Upper lobe of left lung (tissue), 4 donors: Measurements from ENCODE around the gene GRID1.

ENCODE experiments used
- CTCF ChIP-seq, 6 experiments: fragments of 450-650 bp in 4 of 6; fragments of 200-600 bp in 2 of 6; sonication (generic) in 2 of 6; IDR thresholded peaks; one replicate each; pipeline ENCODE4 v1.5.1; 2016 to 2019; ENCODE audit warnings: antibody characterized with exemption in 6 of 6
- EP300 ChIP-seq, 4 donors: sonication (generic); formaldehyde crosslinking; IDR thresholded peaks; one replicate each; pipeline ENCODE4 v1.5.1; 2017; ENCODE audit warnings: antibody characterized with exemption in 4 of 4, control low read depth in 2 of 4
- POLR2A ChIP-seq, 4 donors: fragments of 450-650 bp; IDR thresholded peaks; one replicate each; pipeline ENCODE4 v1.5.1; 2016 to 2017; ENCODE audit warnings: antibody characterized with exemption in 4 of 4, mild to moderate bottlenecking in 2 of 4
- POLR2AphosphoS5 ChIP-seq, 2 donors: sonication (generic); formaldehyde crosslinking; IDR thresholded peaks; one replicate each; pipeline ENCODE4 v1.5.1; 2017; ENCODE audit warnings: antibody characterized with exemption in 2 of 2

GRCh38 chr10:86155054-86155921, 211.3 kb downstream of the GRID1 start:
- TF ChIP-seq CTCF (IDR thresholded peaks at IDR 0.05) (no peak), POLR2A (IDR thresholded peaks at IDR 0.05) (no peak), POLR2AphosphoS5 (IDR thresholded peaks at IDR 0.05) (no peak), EP300 (IDR thresholded peaks at IDR 0.05) (no peak)
